ENCODE results near the gene AGK.
"Not testable (repeated sequence)": the region's sequence is repeated elsewhere in the genome, so short reads cannot be mapped to it uniquely, and the experiment has no call there.

Gene AGK

DNA sequence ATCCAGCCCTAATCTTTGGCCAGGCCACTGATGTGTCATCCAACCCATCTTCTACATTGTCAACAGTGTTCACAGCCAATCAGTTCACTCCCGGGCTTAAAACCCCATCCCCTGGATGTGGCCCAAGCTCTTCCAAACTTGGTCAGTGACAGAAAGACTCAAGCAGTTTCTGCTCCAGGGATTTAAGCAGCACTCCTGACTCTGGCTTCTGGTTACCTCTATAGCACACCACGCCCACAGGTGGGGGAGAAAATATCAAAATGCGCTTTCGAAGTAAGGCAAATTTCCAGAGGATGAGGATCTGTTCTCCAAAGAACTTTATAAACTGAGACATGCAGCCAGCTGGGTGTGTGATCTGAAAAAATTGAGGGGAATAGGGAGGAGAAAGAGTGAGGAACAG lies 114.9 kb downstream of the AGK start:
- no peak overlapping the region for H3K4me3 ChIP-seq
- H3K27ac ChIP-seq, result no peak overlapping the region

GRCh38 chr7:141668853-141669252 lies 117.6 kb downstream of the AGK start:
- no peak overlapping the region for H3K27ac ChIP-seq

DNA sequence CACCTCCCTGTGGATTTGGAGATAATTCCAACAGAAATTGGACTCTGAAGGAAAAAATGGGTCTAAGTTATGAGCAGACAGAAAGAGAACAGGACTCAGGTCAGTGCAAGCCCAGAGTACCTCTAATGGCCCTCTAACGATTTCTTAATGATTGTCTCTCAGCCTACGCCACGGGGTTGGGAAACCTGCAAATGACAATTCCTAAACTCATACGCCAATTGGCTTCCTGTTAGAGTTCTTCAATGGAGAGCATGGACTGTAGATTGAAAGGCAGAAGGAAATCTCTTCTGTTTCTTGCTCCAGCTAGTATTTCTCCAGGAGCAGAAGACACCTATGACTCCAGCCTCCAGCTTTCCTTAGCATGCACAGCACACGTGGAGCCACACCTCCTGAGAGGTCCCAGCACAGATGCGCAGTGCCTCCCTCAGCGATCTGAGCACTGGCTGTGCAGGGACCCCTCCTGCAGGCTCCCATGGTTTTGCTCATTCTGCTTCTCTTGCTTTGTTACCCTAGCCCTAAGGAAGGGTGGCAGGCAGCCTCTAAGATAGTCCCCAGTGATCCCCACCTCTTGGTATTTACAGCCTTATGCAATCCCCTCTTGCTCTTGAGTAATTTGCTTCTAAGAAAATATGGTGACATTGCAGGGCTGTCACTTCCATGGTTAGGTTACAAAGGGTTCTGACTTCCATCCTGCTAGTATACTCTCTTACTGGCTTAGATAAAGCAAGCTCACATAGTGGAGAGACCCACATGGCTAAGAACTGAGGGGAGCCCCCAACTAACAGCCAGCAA lies 120.7 kb downstream of the AGK start:
- H3K4me3 ChIP-seq, result no peak overlapping the region
- H3K27ac ChIP-seq, result peak overlapping the region in 2 of 21 experiments; percentile 71 to 72

More at GRCh38 chr7:141668853-141669252, 117.6 kb downstream of the AGK start:
- no peak overlapping the region for H3K4me3 ChIP-seq

DNA sequence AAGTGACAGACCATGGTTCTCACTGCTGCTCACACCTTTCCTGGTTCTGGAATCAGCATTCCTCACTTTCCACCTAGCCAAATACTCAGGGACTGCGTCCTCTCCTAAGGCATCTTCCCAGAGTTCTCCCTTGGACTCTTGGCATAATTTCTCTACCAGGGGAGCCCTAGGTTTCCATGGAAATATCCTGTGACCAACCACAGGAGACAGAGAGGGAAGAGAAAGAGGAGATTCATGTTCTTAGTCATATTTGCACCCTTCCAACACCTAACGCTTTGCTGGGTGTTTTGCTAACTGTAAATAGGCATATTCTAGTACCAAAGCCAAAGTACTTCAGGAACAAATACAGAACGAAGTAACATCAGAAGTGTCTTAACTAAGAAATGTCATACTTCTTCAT lies 122.1 kb downstream of the AGK start:
- H3K4me3 ChIP-seq, result no peak overlapping the region
- peak overlapping the region in 7 of 21 experiments; percentile 33 to 75 (median 68) for H3K27ac ChIP-seq

DNA sequence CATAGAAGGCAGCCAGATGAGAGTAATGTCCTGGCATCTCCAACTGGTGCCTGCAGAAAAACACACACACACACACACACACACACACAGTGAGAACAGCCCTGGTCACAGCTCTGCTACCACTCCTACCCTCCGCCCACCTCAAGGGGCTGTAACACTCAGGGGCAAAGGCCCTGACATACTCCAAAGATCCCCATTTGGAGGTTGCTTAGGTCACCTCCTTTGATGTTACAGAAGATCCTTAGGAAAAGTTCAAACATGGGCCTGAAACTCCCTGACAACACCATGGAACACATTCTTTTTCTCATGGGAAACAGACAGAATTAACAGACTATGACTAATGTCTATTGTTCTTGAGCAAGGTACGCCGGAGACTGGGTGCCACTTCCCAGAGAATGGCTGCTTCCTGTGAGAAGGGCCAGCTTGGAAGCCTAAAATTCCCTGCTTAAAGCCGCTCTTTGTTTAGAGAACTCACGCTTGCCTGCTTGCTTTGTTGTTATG lies 123.0 kb downstream of the AGK start:
- Histone ChIP-seq H3K4me3 (no peak overlapping the region), H3K27ac (peak overlapping the region in 15 of 21 experiments; percentile 14 to 75 (median 56))

DNA sequence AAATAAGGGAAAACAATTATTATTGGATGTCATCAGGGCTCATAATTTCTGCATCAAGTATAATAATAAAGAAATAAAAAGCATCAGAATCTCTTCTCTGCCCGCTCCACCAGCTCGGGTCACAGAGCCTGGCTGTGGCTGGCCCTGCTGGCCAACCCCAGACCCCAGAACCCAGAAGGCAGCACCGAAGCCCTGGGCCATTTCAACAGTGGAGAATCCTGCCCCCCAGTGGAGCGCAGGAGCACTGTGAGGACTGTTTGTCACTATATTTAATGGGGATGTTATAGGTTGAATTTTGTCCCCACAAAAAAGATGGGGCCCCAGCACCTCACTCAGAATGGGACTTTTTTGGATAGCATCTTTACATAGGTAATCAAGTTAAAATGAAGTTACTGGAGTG lies 123.5 kb downstream of the AGK start:
- peak overlapping the region in 15 of 21 experiments; percentile 24 to 75 (median 53) for H3K27ac ChIP-seq

DNA sequence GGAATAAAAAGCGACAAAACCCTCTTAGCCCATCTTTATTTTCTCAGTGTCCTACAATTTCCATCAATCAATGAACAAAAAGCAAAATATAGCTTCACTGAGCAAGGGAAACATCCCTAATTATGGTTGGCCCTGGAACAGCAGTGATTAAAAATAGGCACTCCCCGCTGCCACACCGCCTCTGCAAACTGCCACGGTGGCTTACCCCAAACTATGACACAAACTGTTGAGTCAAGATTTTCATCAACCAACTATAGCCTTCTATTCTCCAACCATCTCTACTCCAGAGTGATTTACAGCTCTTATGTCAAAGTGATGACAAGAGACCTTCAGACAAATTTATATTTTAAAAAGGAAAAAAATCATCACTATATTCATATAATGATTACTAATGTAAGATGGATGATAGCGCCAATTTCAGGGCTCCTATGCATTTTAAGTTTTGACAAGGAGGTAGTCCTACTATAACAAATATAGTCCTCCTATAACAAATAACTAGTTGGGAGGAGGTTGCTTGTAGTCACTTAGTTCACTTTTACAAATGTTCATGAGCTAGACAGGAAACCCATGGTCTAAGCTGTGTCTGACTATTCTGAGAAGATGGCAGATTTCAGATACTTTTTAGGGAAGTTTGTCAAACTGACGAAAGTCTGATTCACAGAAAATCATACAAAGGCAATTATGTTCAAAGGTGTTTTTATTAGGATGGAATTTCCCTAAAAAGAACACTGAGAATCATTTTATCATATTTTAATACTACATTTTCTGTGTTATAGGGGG lies 124.4 kb downstream of the AGK start:
- H3K4me3 ChIP-seq, result no peak overlapping the region
- H3K27ac ChIP-seq, result peak overlapping the region in 11 of 21 experiments; percentile 24 to 75 (median 58)

More for the DNA sequence above, 123.5 kb downstream of the AGK start:
- no peak overlapping the region for H3K4me3 ChIP-seq

DNA sequence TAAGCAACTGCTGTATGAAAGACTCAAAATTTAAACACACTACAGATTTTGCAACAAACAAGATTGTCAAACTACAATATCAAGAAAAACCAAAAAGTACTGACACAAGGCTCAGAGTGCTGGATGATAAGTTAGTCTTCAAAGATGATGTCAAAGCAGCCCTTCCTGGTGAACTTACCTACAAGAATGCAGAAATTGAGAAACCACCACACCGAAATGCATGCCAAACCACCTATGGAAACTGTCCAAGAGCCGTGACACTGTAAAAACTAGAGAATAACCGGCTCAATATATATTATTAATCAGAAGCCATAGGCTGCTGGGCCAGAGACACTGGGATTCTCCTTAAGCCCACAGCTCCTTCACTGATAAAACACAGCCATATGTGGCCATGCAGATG lies 125.4 kb downstream of the AGK start:
- peak overlapping the region in 6 of 21 experiments; percentile 11 to 64 (median 32) for H3K27ac ChIP-seq

DNA sequence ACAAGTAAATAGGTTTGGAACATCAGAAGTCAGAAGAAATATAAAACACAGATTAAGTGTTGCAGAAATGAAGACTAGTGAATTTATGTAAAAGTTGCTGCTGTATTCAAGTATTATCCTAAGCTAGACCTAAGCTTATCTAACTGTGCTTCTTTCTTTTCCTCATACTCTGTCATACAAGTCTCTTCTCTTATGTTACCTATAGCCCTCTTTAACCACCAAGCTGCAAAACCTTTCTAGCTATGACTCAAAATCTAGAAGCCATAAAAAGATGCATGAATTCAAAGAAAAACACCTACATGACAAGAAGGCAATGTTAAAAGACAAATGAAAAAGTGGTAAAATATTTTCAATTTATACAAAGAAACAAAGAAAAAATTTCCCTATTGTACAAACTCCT lies 127.8 kb downstream of the AGK start:
- H3K27ac ChIP-seq, result no peak overlapping the region
- no peak overlapping the region for H3K4me3 ChIP-seq

More for the DNA sequence above, 125.4 kb downstream of the AGK start:
- no peak overlapping the region for H3K4me3 ChIP-seq

DNA sequence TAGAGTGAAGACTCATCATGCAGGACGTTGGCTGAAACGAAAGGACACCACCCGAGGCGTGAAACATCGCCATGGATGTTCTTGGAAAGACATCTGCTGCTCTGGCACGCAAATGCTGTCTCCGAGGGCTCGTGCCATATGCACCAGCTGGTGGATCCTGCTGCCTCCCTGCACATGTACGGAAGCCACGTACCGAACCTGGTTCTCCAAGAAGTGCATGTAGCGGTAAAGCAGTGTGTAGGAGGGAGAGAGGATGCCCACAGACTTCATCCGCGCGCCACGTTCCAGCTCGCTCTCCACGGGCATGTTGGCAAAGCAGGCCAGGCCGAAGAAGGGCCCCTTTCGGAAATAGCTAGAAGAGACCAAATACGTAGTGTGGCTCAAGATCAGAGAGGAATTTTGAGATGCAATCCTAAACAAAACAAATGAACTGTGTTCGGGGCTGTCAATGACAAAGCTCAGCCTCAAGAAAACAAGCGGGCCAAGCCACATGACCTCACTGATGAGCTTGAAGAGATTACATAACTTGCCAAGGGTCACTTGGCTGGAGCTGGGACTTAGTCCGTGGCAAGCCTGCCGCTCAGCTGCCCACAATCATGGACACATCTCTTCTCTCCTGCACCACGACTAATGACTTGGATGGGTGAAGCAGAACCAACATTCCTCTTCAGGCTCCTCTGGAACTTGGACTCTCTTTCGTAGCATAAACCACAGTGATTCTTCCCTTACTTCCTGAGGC lies 134.2 kb downstream of the AGK start:
- H3K27ac ChIP-seq, result no peak overlapping the region
- H3K4me3 ChIP-seq, result no peak overlapping the region

DNA sequence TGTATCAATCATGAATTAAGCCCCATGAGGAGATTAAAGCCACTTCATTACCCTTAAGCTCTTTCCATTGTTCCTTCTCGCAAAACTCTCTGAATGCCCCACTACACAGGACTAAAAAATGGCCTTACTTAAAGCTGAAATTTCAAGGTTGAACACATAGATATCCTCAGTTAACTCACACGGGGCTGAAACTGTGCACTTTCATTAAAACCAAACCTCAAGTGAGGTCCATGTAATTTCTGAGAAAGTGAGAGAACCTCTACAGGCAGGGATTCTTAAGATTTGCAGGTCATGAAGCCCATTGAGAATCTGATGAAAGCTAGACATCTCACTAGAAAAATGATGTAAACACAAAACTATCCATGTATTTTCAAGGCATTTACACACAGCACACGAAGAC lies 134.9 kb downstream of the AGK start:
- H3K4me3 ChIP-seq, result no peak overlapping the region
- no peak overlapping the region for H3K27ac ChIP-seq

DNA sequence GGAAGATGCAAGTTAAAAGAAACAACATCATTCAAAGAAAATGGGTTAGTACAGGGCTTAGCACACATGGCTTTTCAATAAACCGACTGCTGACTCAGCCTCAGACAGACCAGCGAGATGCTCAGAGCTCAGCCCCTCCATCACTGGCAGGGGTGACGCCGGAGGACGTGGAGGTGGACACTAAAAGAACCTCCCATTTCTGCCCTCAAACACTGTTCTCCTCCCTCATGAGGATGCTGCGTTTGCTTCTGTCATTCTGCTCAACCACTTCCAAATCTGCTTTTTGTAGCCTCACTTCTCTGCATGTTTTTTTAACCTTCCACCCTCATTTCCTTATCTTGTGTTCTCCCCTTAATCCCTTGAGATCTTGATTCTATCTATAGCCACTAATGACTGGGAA lies 135.5 kb downstream of the AGK start:
- no peak overlapping the region for H3K4me3 ChIP-seq
- no peak overlapping the region for H3K27ac ChIP-seq

DNA sequence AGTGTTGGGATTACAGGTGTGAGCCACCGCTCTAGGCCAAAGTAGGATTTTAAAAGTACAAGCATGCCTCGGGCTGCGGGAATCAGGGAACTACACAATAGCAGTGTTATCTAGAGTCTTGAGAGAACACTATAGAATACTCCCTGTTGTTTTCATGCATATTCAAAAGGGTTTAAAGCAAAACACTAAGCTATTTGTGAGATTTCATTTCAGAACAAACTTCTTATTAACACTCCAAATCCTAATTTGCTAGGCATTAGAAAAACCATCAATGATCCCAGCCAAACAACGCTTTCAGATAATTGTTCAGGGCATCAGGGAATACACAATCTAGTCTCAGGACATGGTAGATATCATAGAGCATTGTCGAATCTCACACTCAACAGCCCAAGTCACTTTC lies 136.8 kb downstream of the AGK start:
- Histone ChIP-seq H3K4me3 (no peak overlapping the region), H3K27ac (no peak overlapping the region)

DNA sequence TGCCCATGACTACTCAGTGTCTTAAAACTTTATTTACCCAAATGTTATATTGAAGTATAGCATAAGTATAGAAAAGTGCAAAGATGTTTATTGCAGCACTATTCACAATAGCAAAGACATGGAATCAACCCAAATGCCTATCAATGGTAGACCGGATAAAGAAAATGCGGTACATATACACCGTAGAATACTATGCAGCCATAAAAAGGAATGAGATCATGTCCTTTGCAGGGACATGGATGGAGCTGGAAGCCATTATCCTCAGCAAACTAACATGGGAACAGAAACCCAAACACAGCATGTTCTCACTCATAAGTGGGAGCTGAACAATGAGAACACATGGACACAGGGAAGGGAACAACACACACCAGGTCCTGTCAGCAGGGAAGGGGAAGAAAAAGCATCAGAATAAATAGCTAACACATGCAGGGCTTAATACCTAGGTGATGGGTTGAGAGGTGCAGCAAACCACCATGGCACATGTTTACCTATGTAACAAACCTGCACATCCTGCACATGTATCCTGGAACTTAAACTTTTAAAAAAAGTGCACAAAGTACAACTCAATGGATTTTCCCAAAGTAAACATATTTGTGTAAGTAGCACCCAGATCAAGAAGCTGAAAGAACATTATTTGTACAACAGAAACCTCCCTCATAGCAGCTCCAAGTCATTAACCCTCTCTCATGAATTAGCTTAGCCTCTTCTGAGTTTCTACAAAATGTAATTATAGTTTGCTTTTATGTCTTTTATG lies 138.0 kb downstream of the AGK start:
- not testable (repeated sequence) for H3K27ac ChIP-seq, H3K4me3 ChIP-seq

DNA sequence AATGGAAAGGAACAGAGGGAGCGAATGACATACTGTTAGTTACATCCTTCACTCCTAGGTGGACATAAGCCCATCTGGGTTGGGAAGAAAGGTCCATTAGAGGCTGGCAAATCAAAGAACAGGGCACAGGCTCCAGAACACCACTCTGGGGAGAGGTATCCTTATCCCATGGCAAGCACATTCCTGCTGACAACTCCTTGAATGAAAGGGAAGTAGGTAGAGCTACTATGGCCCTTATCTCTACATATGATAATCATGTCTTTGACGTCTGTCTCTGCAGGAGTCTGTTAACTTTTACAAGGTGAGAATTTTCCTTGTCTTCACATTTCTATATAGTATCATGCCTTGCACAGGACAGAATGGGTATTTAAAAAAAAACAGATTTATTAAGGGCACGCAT lies 140.3 kb downstream of the AGK start:
- H3K27ac ChIP-seq, result no peak overlapping the region

GRCh38 chr7:141691961-141692360 lies 140.8 kb downstream of the AGK start:
- Histone ChIP-seq H3K4me3 (no peak overlapping the region), H3K27ac (no peak overlapping the region)

More for the DNA sequence above, 140.3 kb downstream of the AGK start:
- H3K4me3 ChIP-seq, result no peak overlapping the region

- H3K4me3 ChIP-seq, result no peak overlapping the region
- no peak overlapping the region for H3K27ac ChIP-seq
Measured at GRCh38 chr7:141693082-141693481, 141.9 kb downstream of the AGK start.

DNA sequence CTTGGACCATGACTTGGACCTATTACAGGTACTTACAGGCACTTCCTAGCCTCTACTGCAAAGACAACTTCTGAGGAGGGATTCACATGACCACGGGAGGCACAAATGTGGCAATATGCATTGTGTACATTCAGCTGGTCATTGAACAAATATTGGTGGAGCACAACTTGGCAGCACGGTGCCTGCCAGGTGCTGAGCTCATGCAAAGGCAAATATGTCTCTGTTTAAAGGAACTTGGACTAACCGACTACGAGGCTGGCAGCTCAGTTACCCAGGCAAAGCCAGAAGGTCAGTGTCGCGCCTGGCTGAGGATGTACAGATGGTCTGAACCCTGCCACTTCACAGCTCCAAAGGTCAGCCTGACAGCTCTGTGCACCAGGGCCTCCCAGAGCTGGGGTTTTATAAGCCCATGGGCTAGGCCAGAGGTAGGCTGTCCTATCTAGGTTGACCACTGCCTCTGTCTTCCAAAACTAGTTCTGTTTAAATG lies 144.6 kb downstream of the AGK start:
- Histone ChIP-seq H3K4me3 (no peak overlapping the region), H3K27ac (no peak overlapping the region)

- no peak overlapping the region for H3K27ac ChIP-seq
- H3K4me3 ChIP-seq, result no peak overlapping the region
Measured at GRCh38 chr7:141696348-141696747, 145.1 kb downstream of the AGK start.
